ENCODE results near the gene MEX3D. TPM values are rescaled to one million over a fixed set of nuclear protein-coding genes. Genes with fewer than 3 reads are reported as not detected.

Gene MEX3D
- total RNA-seq, 2 donors from 2014 or later = 6.8 to 7.4 TPM

GRCh38 chr19:1606138-1606651 lies 38.1 kb upstream of the MEX3D start:
- Mint-ChIP-seq H3K27ac (peak overlapping the region; percentile 83 to 95), H3K9me3 (no peaks in the 10 kb centered on the region), H3K36me3 (no peaks in the 10 kb centered on the region), H3K27me3 (no peaks in the 10 kb centered on the region), H3K4me1 (ENCODE audit: low read depth in 2 of 2) (peaks cover 27 to 39% of the 10 kb centered on the region in 2 donors), H3K4me3 (peak overlapping the region; percentile 95)
- ATAC-seq (peak; percentile 1 to 4), DNase-seq (ENCODE audit: low spot score) (no peak)

GRCh38 chr19:1605236-1606137 lies 37.4 kb upstream of the MEX3D start, which contains the start of gene UQCR11:
TSS of gene UQCR11 (minus strand) at chr19:1605462. CDS start at chr19:1605409, 53 bp downstream.
- peaks cover 27 to 39% of the 10 kb centered on the region in 2 donors for H3K4me1 Mint-ChIP-seq (ENCODE audit: low read depth in 2 of 2)
- ATAC-seq = peak; percentile 95 to 97

DNA sequence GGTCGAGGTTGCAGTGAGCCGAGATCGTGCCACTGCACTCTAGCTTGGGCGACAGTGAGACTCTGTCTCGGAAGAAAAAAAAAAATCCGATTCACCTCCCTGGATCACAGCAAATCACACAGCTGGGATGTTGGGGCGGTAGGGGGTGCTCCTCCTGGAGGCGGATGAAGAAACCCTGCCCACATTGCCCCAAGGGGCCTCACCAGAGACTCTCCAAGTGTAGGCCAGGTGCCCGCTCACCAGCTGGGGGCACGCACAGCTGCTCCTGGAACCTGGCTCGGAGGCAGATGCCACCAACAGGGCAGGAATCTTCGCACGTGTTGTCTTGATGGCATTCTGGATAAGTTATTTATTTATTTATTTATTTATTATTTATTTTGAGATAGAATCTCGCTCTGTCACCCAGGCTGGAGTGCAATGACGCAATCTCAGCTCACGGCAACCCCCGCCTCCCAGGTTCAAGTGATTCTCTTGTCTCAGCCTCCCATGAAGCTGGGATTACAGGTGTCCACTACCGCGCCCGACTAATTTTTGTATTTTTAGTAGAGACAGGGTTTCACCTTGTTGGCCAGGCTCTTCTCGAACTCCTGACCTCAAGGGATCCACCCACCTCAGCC lies 34.1 kb upstream of the MEX3D start:
- DNase-seq (ENCODE audit: low spot score) = no peak
- H3K4me1 Mint-ChIP-seq (ENCODE audit: low read depth in 2 of 2) = peaks cover 18 to 26% of the 10 kb centered on the region in 2 donors
- H3K4me3 Mint-ChIP-seq = no peak overlapping the region
- H3K9me3 Mint-ChIP-seq = no peaks in the 10 kb centered on the region
- no peak overlapping the region for H3K27ac Mint-ChIP-seq
- H3K27me3 Mint-ChIP-seq = no peaks in the 10 kb centered on the region
- H3K36me3 Mint-ChIP-seq = no peaks in the 10 kb centered on the region
- ATAC-seq = no peak

More at GRCh38 chr19:1605236-1606137, 37.4 kb upstream of the MEX3D start, which contains the start of gene UQCR11:
- peak within 1 kb of the TSS; percentile 95 for H3K4me3 Mint-ChIP-seq
- DNase-seq (ENCODE audit: low spot score) = peak; percentile 96
- H3K36me3 Mint-ChIP-seq = no peaks in the 10 kb centered on the region
- no peaks in the 10 kb centered on the region for H3K9me3 Mint-ChIP-seq
- peak within 1 kb of the TSS; percentile 83 to 95 for H3K27ac Mint-ChIP-seq
- no peaks in the 10 kb centered on the region for H3K27me3 Mint-ChIP-seq

DNA sequence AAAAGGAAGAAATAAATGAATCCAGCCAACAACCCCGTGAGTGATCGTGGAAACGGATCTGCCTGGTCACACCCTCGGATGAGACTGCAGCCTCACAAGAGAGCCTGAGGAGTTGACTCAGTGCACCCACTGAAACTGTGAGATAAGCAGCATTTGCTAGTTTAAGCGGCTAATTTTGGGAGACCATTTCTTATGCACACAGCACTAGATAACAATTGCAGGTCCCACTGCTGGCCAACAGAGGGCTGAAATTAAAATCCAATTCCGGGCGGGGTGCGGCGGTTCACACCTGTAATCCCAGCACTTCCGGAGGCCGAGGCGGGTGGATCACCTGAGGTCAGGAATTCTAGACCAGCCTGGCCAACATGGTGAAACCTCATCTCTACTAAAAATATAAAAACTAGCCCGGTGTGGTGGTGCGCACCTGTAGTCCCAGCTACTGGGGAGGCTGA lies 33.5 kb upstream of the MEX3D start:
- H3K4me1 Mint-ChIP-seq (ENCODE audit: low read depth in 2 of 2) = peaks cover 12 to 20% of the 10 kb centered on the region in 2 donors
- H3K27me3 Mint-ChIP-seq = no peaks in the 10 kb centered on the region
- no peak for DNase-seq (ENCODE audit: low spot score)
- ATAC-seq = no peak
- H3K36me3 Mint-ChIP-seq = no peaks in the 10 kb centered on the region
- H3K27ac Mint-ChIP-seq = no peak overlapping the region
- H3K4me3 Mint-ChIP-seq = no peak overlapping the region
- H3K9me3 Mint-ChIP-seq = no peaks in the 10 kb centered on the region

DNA sequence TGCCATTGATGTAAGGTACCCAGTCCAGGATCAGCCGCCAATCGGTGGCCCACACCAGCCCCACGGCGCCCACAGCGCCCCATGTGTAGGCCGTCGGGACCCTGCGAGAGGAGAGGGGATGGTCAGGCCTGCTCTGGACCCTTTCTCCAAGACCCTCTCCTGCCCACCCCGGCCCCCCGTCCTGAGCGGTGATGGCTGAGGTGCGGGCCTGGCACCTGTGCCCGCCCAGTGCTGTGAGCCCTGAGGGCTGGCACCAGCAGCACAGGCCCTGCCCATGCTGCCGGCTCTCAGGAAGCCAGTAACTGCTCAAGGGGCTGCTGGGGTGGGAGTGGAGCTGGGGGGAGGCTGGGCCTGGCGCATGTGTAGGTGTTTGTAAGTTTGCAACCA lies 31.3 kb upstream of the MEX3D start:
- H3K4me1 Mint-ChIP-seq (ENCODE audit: low read depth in 2 of 2) = peaks cover 0 to 9% of the 10 kb centered on the region in 2 donors
- ATAC-seq (peak in 1 of 2 donors; percentile 44), DNase-seq (ENCODE audit: low spot score) (no peak)
- H3K27ac Mint-ChIP-seq = no peak overlapping the region
- H3K9me3 Mint-ChIP-seq = no peaks in the 10 kb centered on the region
- H3K36me3 Mint-ChIP-seq = no peaks in the 10 kb centered on the region
- H3K4me3 Mint-ChIP-seq = no peak overlapping the region
- H3K27me3 Mint-ChIP-seq = no peaks in the 10 kb centered on the region

- Mint-ChIP-seq H3K36me3 (no peaks in the 10 kb centered on the region), H3K27me3 (no peaks in the 10 kb centered on the region), H3K9me3 (no peaks in the 10 kb centered on the region), H3K4me1 (ENCODE audit: low read depth in 2 of 2) (peaks cover 0 to 4% of the 10 kb centered on the region in 2 donors), H3K27ac (no peak overlapping the region), H3K4me3 (no peak overlapping the region)
- ATAC-seq (peak; percentile 9 to 37), DNase-seq (ENCODE audit: low spot score) (no peak)
These were observed 30.8 kb upstream of the MEX3D start for GRCh38 chr19:1598777-1599459.

GRCh38 chr19:1593501-1593772 lies 25.3 kb upstream of the MEX3D start:
- peak overlapping the region; percentile 70 to 93 for H3K27ac Mint-ChIP-seq
- DNase-seq (ENCODE audit: low spot score) (no peak), ATAC-seq (no peak)
- no peaks in the 10 kb centered on the region for H3K27me3 Mint-ChIP-seq
- H3K4me1 Mint-ChIP-seq (ENCODE audit: low read depth in 2 of 2) = peaks cover 12 to 13% of the 10 kb centered on the region in 2 donors
- no peaks in the 10 kb centered on the region for H3K9me3 Mint-ChIP-seq
- H3K36me3 Mint-ChIP-seq = no peaks in the 10 kb centered on the region
- H3K4me3 Mint-ChIP-seq = peak overlapping the region; percentile 86

DNA sequence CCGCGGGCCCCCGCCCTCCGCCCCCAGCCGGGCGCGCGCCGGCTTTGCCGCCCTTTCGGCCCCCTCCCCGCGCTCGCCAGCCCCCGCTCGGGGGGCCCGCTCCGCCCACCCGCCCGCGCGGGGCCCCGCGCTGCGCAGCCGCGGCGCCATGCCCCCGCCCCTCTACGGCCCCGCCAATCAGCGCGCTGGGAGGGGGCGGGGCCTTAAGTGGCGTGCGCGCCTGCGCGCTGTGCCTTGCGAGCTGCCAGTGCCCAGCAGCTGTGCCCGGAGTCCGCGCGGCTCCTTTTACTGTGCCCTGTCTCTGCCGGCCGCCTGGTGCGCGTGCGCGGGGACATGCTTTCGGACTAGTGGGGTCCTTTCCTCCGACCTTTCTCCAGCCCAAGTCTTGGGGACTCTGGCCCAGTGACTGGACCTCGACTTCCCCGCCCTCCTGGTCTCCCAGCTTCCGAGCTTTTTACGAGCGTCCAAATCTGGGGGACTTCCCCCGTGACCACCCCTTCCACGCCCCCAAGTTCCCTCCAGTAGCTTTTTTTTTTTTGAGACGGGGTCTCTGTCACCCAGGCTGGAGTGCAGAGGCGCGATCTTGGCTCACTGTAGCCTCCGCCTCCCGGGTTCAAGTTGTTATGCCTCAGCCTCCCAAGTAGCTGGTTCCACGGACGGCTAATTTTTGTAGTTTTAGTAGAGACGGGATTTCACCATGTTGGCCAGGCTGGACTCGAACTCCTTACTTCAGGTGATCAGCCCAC lies 24.8 kb upstream of the MEX3D start, which contains the start of gene MBD3:
Gene MBD3, minus strand, starts transcription at position 111 of the 746 bp plus-strand sequence. CDS start 234 bp downstream, outside the sequence.
- Mint-ChIP-seq H3K4me3 (peak within 1 kb of the TSS; percentile 92), H3K36me3 (no peaks in the 10 kb centered on the region), H3K4me1 (ENCODE audit: low read depth in 2 of 2) (peaks cover 12 to 13% of the 10 kb centered on the region in 2 donors), H3K27me3 (no peaks in the 10 kb centered on the region), H3K9me3 (no peaks in the 10 kb centered on the region), H3K27ac (peak within 1 kb of the TSS; percentile 81 to 93)
- ATAC-seq (peak; percentile 92 to 94), DNase-seq (ENCODE audit: low spot score) (peak; percentile 95)

- H3K27ac Mint-ChIP-seq = peak overlapping the region; percentile 81 to 90
- peaks cover 12 to 13% of the 10 kb centered on the region in 2 donors for H3K4me1 Mint-ChIP-seq (ENCODE audit: low read depth in 2 of 2)
- H3K36me3 Mint-ChIP-seq = no peaks in the 10 kb centered on the region
- DNase-seq (ENCODE audit: low spot score) = peak; percentile 94
- ATAC-seq = peak; percentile 91
- peak overlapping the region; percentile 92 for H3K4me3 Mint-ChIP-seq
- no peaks in the 10 kb centered on the region for H3K27me3 Mint-ChIP-seq
- H3K9me3 Mint-ChIP-seq = no peaks in the 10 kb centered on the region
These were observed 24.1 kb upstream of the MEX3D start for GRCh38 chr19:1592024-1592754.

GRCh38 chr19:1591421-1592023 lies 23.4 kb upstream of the MEX3D start:
- H3K4me1 Mint-ChIP-seq (ENCODE audit: low read depth in 2 of 2) = peaks cover 12 to 13% of the 10 kb centered on the region in 2 donors
- no peaks in the 10 kb centered on the region for H3K27me3 Mint-ChIP-seq
- DNase-seq (ENCODE audit: low spot score) = no peak
- H3K27ac Mint-ChIP-seq = peak overlapping the region; percentile 81 to 90
- no peak for ATAC-seq
- peak overlapping the region; percentile 92 for H3K4me3 Mint-ChIP-seq
- H3K36me3 Mint-ChIP-seq = no peaks in the 10 kb centered on the region
- H3K9me3 Mint-ChIP-seq = no peaks in the 10 kb centered on the region

GRCh38 chr19:1590641-1591397 lies 22.7 kb upstream of the MEX3D start:
- DNase-seq (ENCODE audit: low spot score) = no peak
- no peak for ATAC-seq
- Mint-ChIP-seq H3K27me3 (no peaks in the 10 kb centered on the region), H3K9me3 (no peaks in the 10 kb centered on the region), H3K36me3 (no peaks in the 10 kb centered on the region), H3K4me3 (peak overlapping the region; percentile 92), H3K4me1 (ENCODE audit: low read depth in 2 of 2) (peaks cover 12 to 13% of the 10 kb centered on the region in 2 donors), H3K27ac (peak overlapping the region; percentile 81 to 90)

Data from natural killer cell treated with Interleukin-12 subunit alpha and Interleukin-12 subunit beta and Interleukin-15 and Interleukin-18, amount 100 ng/mL, for 72 hours (primary cell).